Fibroblast of skin of scalp (primary cell): Measurements from ENCODE around the gene SP140L.
"Not testable (repeated sequence)": the region's sequence is repeated elsewhere in the genome, so short reads cannot be mapped to it uniquely, and the experiment has no call there.

ENCODE experiments used
- DNase-seq: peaks from one replicate; pipeline ENCODE4 v3.0.0-alpha.2; 2013

The SP140L gene

DNA sequence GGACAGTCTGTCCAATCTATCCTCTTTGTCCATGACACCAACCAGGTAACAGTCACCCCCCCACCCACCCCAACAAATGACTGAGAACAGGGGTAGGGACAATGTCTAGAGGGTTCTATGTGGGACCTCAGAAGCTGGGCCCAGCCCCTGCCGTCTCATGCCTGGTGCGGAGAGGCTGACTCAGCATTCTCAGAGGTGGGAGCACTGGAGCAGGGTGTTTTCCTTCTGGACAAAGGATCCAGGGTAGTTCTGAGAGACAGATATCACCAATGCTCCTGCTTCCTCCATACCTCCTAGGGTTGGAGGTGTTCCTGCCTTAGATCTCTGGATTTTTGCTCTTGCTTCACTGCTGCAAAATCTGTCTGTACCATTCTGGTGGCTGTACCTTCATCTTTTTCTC lies 55.1 kb downstream of the SP140L start:
- DNase-seq = no peak

- no peak for DNase-seq
These were observed 56.5 kb downstream of the SP140L start for GRCh38 chr2:230383453-230383852.

GRCh38 chr2:230384986-230385385 lies 58.0 kb downstream of the SP140L start:
- DNase-seq = no peak

DNA sequence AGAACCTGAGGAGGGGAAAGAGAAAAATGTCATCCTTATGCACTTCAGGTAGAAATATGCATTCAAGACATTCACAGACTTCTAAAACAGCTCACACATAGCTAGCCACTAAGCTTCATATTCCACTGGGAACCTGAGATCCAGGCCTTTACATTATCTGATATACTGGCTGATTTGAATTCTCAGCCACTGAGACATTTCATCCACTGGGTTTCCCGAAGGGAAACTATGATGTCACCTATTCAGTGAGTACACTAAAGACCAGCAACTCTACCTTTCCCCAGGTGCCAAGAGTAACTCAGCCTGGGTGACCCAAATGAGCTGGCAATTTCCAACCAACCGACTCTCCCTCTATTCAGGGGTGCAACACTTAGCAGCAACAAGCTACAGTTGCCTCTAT lies 67.3 kb downstream of the SP140L start:
- DNase-seq = no peak

DNA sequence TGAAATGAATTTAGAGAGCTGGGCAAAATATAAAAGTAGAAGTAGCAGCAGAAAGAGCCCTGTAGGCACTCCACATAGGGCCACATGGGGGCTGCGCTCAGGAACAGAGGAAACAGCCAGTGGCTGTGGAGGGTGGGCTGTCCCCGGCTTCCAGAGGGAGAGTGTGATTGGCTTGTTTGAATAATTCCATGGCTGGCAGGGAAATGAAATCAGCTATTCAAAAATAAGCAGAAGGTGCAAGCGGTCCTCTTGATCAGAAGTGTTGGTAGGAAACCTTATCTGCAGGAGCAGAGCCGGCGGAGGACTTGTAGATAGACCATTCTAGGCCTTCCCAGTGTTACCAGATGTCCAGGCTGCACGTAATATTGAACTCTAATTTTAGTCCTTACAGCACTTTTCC lies 71.7 kb downstream of the SP140L start:
- not testable (repeated sequence) for DNase-seq

GRCh38 chr2:230400041-230400440 lies 73.0 kb downstream of the SP140L start:
- DNase-seq = no peak

DNA sequence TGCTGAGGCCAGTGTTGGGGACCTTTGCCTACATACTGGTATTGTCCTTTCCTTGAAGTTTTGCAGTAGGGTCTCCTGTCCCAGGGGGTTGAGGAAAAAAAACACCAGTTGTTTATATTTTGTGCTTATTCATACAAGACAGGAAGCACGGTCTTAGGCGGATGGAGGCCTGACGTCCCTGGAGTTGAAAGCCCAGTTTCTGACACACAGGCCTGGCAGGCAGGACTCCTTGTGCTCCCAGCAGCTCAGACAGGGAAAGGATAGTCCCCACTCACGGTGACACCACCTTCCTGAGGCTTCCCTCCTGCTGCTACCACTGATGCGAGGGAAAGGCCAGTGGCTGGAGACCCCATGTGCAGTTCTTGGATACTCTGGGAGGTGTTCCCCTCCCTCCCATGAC lies 73.5 kb downstream of the SP140L start:
- DNase-seq = no peak

GRCh38 chr2:230401026-230401425 lies 74.0 kb downstream of the SP140L start:
- not testable (repeated sequence) for DNase-seq

DNA sequence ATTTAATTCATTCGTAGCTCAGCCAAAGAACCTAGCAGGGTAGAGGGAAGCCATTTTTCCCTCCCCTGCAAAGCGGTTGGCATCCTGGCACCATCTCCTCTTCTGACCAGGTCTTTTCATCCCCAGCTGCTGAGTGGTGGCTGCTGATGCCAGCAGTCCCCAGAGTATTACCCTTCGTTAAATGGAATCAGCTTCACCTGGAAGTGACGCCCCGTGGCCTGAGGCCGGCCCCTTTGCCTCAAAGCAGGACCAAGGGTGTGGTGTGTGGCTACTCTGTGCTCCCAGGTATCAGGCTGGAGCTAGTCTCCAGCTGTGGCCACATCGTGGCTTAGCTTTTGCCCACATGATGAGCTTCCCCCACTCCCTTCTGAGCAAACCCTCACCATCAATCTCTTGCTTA lies 76.8 kb downstream of the SP140L start:
- no peak for DNase-seq

DNA sequence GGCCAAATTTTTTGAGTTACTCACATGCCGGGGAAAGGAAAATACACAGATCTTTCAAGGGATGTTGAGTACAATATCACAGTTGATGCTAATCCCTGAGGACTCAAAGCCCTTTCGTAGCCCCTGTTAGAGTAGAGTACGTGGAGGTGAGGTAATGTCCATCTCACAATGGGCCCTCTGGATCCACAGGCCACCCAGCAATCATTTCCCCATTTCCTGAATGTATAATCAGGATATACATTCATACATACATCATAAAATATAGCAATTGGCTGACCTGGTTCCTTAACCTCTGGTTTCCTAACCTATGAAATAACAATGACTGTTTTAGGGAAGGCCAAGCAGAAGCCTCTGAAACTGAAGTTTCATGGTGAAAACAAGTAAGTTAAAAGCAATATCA lies 78.8 kb downstream of the SP140L start:
- DNase-seq = no peak

- DNase-seq = peak; percentile 84
These were observed 81.3 kb downstream of the SP140L start for GRCh38 chr2:230408244-230408842.

- not testable (repeated sequence) for DNase-seq
These were observed 82.3 kb downstream of the SP140L start for GRCh38 chr2:230409316-230409715.

DNA sequence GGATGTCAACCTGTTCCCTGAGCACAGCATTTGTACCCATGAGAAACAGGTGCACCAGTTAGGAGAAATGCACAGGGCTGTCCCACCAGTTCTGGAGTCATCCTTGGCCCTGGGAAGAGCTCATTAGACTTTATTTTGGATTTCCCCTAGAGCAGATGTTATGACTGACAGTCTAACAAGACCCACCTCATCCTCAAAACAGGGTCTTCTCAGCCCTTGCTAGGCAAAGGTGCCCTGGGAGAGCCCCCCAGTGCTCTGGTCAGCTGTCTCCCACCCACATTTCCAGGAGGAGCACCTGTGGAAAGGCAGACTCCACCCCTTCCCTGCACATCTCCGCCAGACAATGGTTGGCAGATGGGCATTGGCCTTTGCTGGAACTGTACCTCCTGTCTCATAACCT lies 83.3 kb downstream of the SP140L start:
- DNase-seq = no peak

GRCh38 chr2:230410861-230411569 lies 84.0 kb downstream of the SP140L start:
- DNase-seq = no peak

DNA sequence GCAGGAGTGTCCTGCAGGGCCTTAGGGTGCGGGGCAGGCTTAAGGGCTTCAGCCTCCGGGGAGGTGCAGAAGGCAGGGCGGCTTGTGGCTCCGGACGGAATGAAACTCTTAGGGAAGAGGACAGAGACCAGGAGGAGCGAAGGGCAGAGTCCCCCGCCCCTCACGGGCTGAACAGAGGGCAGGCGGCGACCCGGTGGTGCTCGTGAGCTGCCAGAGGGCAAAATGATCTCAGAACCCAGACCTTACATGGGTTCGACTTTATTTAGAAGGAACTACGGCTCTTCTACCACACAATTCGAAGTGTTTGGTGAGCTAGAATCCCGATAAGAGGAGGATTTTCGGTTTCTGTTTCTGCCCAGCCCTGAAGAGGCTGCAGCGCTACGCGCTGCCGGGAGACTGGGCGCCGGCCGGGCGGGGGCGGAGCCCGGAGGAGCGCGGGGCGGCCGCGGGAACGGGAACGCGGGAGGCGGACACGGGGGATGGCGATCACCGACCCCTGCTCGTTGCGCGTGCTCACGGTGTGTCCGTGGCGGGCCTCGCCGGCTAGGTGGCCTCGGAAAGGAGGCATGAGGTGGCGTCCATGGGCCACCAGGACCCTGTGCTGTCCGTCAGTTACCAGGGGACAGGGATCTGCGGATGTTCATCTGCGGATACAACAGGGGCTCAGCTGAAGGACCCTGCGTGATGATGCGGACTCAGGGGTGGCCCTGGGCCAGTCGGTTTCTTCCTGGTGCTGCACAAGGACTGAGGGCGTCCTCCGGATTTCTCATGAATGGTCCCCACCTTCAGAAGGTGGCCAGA lies 84.8 kb downstream of the SP140L start:
- peak; percentile 61 for DNase-seq

DNA sequence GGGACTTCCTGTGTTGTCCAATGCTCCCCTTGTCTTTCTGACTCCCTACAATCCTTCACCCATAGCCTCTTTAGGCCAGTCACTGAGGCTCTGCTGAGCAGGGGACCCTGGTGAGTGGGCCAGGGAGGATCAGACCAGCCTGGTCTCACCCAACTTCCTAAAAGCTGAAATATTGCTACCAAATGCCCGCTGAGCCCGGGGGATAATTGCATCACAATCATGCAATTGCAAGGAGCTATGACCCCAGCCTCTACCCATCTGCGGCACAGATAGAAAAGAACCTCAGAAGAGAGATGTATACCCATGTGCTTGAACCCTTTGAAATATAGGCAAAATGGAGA lies 85.3 kb downstream of the SP140L start:
- no peak for DNase-seq

DNA sequence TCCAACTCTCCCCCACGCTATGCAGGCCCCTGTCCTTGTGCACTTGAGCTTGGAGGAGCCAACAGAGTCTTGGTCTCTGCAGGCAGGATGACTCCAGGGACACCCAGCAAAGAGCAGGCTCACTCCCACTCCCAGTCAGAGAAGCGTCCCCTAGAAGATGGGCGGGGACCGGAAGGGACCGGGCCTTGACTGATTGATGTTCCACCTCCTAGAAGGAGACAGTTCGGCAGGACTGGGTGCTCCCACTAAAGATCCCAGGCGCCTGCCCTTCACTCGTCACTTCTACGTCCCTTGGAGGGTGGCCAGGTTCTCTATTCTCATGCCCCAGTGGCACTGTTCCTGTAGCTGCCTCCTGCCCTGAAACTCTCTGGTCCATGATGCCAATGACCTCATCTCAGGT lies 85.9 kb downstream of the SP140L start:
- no peak for DNase-seq

DNA sequence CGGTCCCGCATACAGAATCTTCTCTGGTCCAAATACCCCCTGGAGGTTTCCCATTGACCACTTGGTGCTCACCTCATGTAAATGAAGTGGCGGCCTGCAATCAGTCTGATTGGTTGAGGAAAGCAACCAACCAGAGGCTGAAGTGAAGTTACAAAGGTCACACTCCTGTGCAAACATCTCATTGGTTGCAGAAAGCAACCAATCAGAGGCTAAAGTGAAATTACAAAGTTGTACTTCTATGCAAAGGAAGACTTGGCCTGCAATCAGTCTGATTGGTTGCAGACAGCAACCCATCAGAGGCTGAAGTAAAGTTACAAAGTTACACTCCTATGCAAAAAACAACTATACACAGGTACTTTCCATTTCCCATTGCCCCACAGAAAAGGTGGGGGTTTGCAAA lies 86.5 kb downstream of the SP140L start:
- no peak for DNase-seq

DNA sequence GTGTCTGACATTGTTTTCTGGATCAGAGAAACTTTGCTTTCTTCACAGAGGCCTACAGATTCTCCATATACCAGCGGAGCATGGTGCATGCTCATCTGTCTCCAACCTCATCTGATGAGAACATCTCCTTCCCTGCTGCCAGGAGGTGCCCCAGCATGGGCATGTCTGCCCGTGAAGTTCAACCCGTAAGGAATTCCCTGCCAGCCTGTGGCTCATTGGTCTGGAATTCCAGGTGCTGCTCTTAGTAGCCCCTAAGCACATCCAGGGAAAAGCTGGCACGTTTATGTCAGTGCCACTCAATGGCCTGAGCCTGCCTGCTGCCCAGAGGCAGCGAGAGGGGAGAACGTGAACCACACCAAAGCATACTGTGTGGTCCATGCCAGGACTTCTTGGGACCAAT lies 87.3 kb downstream of the SP140L start:
- DNase-seq = no peak

- peak; percentile 88 for DNase-seq
These were observed 89.2 kb downstream of the SP140L start, which contains the start of gene SP100 for GRCh38 chr2:230416061-230416721. Gene SP100 (plus strand): TSS chr2:230416201. CDS start chr2:230416297, 96 bp downstream.

DNA sequence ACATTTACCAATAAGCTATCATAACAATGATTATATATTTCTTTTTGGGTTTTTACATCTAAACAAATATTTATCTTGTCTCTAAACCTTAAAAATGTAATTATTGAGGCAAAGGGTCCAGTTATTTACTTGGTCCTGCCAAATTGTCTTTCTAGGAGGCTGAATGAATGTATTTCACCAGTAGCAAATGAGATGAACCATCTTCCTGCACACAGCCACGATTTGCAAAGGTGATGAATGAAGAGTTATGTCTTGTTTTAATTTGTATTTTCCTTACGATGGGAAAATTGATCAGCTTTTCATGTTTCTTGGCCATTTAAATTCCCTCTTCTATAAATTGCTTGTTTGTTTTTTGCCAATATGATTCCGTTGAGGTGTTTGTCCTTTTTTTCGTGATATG lies 90.4 kb downstream of the SP140L start:
- no peak for DNase-seq

DNA sequence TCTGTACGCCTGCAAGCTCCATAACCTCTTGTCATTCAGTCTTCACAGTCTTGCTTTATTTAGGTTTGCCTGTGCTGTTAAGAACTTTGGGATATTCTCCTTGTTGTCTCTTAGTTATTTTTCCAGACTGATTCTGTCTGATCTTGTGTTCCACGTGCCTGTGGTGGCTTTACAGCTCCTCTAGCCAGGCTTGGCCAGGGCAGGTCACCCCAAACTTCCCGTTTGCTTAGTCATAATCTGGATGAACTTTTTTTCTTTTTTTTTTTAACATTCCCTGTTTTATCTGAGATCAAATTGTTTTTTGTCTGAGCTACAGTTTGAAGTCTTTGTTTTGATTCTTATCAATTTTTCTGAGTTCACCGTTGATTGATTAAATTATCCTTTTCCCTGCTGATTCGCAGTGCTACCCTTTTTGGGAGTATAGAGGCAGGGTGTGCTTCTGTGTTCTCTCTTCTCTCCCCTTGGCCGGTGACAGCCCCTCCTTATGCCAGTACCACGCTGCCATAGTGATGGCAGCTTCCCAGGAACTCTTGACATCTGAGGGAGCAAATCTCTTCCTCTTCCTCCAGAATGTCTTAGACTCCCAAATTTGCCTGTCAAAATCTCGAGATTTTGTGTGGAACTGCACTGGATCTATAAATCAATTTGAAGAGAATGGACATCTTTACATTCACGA lies 91.5 kb downstream of the SP140L start:
- peak; percentile 36 for DNase-seq

DNA sequence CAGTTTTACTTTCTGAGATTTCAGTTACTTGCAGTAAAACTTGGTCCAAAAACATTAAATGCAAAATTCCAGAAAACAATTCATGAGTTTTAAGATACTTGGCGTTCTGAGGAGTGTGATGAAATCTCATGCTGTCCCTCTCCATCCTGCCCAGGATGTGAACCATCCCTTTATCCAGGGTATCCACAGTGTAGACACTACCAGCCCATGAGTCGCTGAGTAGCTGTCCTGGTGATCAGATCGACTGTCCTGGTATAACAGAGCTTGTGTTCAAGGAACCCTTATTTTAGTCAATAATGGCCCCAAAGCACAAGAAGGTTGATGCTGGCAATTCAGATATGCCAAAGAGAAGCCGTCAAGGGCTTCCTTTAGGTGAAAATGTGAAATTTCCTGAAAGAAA lies 92.2 kb downstream of the SP140L start:
- DNase-seq = no peak
